ENCODE data around the gene SRSF1. TPM values are rescaled to one million over a fixed set of nuclear protein-coding genes. Genes with fewer than 3 reads are reported as not detected.
A peak's percentile ranks its signal among the peaks of the same experiment; 100 is the strongest.

Gene SRSF1
- 100 to 1,000 TPM; 134 to 223 (median 200) TPM for total RNA-seq

GRCh38 chr17:58006924-58007780 lies at the start of gene SRSF1:
SRSF1 (minus strand) TSS chr17:58007246; CDS start chr17:58007137, 109 bp downstream.
- no peaks in the 10 kb centered on the region for H3K27me3 ChIP-seq
- WGBS, 2 donors, result 0% methylated on average over 27 to 51 of the region's 86 CpGs
- peak within 1 kb of the TSS; percentile 96 to 100 (median 99) for H3K27ac ChIP-seq
- peaks cover 15 to 52% (median 34%) of the 10 kb centered on the region in 3 donors for H3K4me1 ChIP-seq
- no peaks in the 10 kb centered on the region for H3K9me3 ChIP-seq
- peak within 1 kb of the TSS; percentile 76 to 100 (median 92) for H3K4me3 ChIP-seq
- peak in 3 of 4 donors; percentile 87 to 95 (median 93) for TF ChIP-seq POLR2A (IDR thresholded peaks at IDR 0.05)
- no peak for TF ChIP-seq CTCF (IDR thresholded peaks at IDR 0.05)
- H3K36me3 ChIP-seq, result peaks cover 0 to 34% (median 14%) of the 10 kb centered on the region in 3 donors
- peak; percentile 85 for DNase-seq
- intact Hi-C loops (cut with DNase I), result loop anchor here (5.0 kb wide), 2 partner anchors 75 to 105 kb away; partner anchors contain the start of gene DYNLL2

- H3K27ac ChIP-seq, result no peak overlapping the region
- H3K4me1 ChIP-seq, result peaks cover 6 to 21% (median 8%) of the 10 kb centered on the region in 3 donors
- no peaks in the 10 kb centered on the region for H3K36me3 ChIP-seq
- DNase-seq, result no peak
- intact Hi-C loops (cut with DNase I), result no loop called here
- no peak overlapping the region for H3K4me3 ChIP-seq
- peaks cover 0 to 6% (median 0%) of the 10 kb centered on the region in 4 donors for H3K27me3 ChIP-seq
- TF ChIP-seq CTCF (IDR thresholded peaks at IDR 0.05) (no peak), POLR2A (IDR thresholded peaks at IDR 0.05) (no peak)
- no peaks in the 10 kb centered on the region for H3K9me3 ChIP-seq
Observed at GRCh38 chr17:58056476-58056875, 49.4 kb upstream of the SRSF1 start.

- 82 to 83% methylated on average over 4 to 6 of the region's 6 CpGs for WGBS, 2 donors
- Histone ChIP-seq H3K36me3 (no peaks in the 10 kb centered on the region), H3K4me3 (no peak overlapping the region), H3K27me3 (peaks cover 0 to 6% (median 0%) of the 10 kb centered on the region in 4 donors), H3K27ac (no peak overlapping the region), H3K9me3 (no peaks in the 10 kb centered on the region), H3K4me1 (peaks cover 0 to 2% (median 0%) of the 10 kb centered on the region in 3 donors)
- no peak for TF ChIP-seq POLR2A (IDR thresholded peaks at IDR 0.05)
- intact Hi-C loops (cut with DNase I), result no loop called here
- no peak for DNase-seq
Observed at GRCh38 chr17:58054641-58055040, 47.6 kb upstream of the SRSF1 start.

GRCh38 chr17:58052945-58053715 lies 46.1 kb upstream of the SRSF1 start:
- intact Hi-C loops (cut with DNase I), result no loop called here
- no peak for TF ChIP-seq POLR2A (IDR thresholded peaks at IDR 0.05)
- TF ChIP-seq CTCF (IDR thresholded peaks at IDR 0.05), result no peak
- Histone ChIP-seq H3K4me1 (no peaks in the 10 kb centered on the region), H3K27me3 (peaks cover 0 to 6% (median 0%) of the 10 kb centered on the region in 4 donors), H3K27ac (no peak overlapping the region), H3K4me3 (no peak overlapping the region), H3K9me3 (no peaks in the 10 kb centered on the region), H3K36me3 (no peaks in the 10 kb centered on the region)
- 66 to 70% methylated on average over 8 of the region's 8 CpGs for WGBS, 2 donors
- no peak for DNase-seq

GRCh38 chr17:58052407-58052806 lies 45.4 kb upstream of the SRSF1 start:
- no peaks in the 10 kb centered on the region for H3K4me1 ChIP-seq
- H3K27me3 ChIP-seq, result peaks cover 0 to 6% (median 0%) of the 10 kb centered on the region in 4 donors
- no peaks in the 10 kb centered on the region for H3K9me3 ChIP-seq
- no peak overlapping the region for H3K4me3 ChIP-seq
- no peaks in the 10 kb centered on the region for H3K36me3 ChIP-seq
- no peak overlapping the region for H3K27ac ChIP-seq
- intact Hi-C loops (cut with DNase I), result no loop called here
- DNase-seq, result no peak
- WGBS, 2 donors, result 71 to 83% methylated on average over 1 of the region's 1 CpG
- TF ChIP-seq CTCF (IDR thresholded peaks at IDR 0.05) (no peak), POLR2A (IDR thresholded peaks at IDR 0.05) (no peak)
